HG02884 (cell line): ENCODE measurements around the gene STK4.

Experiments used
- ATAC-seq: cut with Tn5 transposase; IDR thresholded peaks from one replicate; pipeline ENCODE4 v1.9.1; 2021; ENCODE audit warnings: mild to moderate bottlenecking, moderate library complexity; ENCODE audit not compliant: unreplicated experiment

Gene STK4

DNA sequence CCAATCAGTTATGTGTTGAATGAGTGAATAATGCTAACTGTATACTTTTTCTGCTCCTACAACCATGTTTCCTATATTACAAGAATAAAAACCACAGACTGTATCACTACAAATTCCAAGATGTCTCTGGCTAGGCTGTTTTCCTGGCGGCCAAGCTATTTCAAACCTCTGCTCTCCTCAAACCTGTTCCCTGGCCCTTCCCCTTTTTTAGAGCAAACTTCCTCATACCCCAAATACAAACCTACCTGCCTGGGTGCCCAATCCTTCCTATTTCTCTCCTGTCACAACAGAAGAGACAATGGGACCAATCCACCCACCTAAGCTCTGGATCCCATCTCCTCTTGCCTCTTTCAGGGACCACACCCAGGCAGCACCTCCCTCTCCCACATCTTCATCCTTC, 13.6 kb upstream of the STK4 start:
- no peak for ATAC-seq

DNA sequence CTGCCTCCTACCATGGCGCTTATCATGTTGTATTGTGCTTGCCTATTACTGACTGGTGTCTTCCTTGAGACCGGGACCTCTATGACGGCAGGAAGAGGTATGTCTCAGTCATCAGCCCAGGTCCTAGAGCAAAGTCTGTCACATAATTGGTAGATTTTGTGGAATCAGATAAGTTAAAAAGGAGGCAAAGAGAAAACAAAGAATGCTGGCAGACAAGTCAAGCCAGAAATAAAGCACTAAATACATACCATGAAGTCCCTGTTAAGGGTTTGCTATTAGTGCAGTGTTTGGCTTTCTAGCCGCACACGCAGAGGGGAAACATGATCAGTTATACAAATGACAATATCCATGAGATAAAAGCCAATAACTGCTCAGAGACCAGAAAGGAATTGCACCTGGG, 12.1 kb upstream of the STK4 start:
- no peak for ATAC-seq

DNA sequence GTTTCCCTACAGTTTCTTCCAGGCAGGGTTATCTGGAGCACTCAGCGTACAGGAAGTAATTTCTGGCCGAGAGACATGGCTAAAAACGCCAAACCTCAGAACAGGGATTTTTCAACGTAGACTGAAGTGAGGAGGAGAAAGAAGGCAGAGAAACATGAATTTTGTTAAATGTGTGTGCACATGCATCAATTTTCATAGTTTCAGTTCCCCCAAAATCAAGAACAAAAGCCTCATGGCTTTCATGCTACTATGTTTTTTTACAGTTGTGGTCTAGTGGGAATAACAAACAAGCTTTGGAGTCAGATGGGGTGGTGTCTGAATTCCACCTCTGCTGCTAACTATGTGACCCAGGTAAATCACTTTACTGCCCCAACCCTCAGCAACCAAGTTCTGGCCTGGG, 11.0 kb upstream of the STK4 start:
- no peak for ATAC-seq

DNA sequence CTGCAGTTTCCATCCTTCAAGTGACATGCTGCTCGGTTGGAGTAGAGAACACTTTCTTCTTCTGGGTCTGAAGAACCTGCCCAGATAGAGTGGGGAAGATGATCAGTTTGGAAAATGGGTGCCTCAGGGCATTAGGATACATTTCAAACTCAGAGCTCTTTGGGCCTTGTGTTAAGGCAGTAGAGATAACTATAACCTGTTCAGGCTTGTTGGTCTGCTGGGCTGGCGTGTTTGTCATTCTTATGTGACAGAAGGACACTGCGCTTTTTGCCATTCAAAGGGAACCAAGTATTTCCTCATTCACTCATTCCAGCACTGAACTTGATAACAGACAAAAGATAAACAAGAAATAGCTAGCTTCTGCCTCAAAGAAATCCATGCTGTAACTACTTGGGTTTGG, 9.9 kb upstream of the STK4 start:
- no peak for ATAC-seq

DNA sequence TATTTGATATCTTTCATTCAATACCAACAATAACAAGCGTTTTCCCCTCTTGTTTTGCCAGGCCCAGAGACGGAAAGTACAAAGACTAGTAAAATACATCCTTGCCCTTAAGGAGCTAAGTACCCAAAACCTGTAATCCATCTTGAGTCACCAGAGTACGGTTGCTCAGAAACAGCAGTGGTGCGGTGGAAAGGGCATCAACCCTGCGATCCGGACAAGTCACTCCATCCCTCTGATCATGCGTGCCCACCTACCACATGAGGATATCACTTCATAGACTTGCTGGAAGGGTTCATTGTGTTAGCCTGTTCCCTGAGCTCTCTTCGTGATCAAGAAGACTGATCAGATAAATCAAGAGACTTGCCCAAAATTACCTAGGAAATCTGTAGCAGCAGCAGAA, 8.0 kb upstream of the STK4 start:
- no peak for ATAC-seq

DNA sequence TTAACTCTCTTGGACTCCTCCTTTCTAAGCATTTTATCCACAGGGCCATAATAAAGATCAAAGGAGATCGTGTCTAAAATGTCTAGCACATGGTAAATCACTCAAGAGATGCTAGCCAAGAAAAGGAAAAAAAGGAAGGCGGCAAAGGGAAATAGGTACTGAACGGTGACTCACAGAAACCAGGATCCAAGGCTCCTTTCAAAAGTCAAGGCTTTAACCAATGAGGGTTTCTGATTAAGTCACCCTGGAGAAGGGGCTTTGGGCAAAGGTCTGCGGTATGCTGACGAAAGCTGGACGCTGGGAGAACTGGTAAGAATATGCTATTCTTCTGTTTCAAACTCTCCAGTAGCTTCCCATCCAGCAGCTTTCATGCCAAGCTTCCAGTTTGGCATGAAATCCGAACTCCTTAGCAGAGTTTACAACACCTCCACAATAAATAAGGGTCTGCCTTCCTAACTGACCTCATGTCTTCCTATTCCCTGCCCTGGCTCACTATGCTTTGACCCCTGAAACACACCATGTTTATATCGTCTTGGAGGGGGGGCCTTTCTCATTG, 7.2 kb upstream of the STK4 start:
- ATAC-seq = no peak

DNA sequence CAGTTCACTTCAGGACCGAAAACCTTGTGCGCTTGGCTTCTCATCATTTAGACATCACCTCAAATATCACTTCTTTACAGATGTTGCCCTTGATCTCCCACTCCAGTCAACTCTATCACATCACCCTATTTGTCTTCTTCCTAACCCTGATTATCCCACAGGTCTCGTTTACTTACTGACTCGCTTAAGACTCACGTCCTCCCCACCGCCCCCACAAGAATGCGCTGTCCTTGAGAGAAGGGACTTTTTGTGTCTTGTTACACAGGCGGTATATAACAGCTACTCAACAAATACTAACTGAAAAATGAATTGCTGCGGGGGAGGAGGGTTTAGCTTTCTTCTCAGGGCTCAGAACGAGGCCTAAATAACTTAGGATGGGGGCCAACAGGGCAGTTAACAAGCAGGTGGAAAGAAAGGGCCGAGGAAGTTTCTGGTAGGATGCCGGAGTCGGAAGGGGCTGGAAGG, 6.6 kb upstream of the STK4 start:
- no peak for ATAC-seq

DNA sequence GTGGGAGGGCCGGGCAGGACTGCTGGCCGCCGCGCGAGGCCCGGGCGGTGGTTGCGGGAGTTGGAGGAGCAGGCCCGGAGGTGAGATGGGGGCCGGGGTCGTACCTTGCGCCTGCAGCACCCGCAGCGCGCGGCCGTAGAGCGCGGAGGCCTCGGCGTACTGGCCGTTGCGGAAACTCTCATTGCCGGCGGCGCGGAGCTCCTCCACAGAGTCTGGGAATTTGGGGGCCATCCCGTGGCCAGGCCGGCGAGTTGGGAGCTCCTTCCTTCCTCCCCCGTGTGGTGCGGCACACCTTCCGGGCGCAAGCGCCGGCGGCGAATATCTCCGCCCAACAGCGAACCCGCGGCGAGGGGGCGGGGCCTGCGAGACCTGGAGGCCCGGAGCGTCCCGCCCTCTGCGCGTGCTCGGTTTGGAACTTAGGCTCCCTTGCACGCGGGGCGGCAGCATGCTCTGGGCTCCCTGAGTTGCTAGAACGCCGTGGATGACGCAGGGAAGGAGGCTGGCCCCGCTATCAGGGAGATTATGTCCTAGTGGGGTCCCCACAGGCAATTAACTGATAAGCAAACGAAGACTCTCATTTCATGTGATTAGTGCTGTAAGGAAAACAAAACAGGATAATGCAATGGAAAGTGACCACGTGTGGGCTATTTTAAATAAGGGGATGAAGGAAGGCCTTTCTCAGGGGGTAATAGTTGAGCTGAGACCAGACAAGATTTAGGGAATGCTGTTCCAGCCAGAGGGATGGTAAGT, 6.0 kb upstream of the STK4 start, which contains the start of gene TOMM34:
Gene TOMM34, minus strand, starts transcription at position 295 of the 750 bp plus-strand sequence. Its CDS starts 64 bp downstream, at position 231.
- peak; percentile 80 for ATAC-seq

DNA sequence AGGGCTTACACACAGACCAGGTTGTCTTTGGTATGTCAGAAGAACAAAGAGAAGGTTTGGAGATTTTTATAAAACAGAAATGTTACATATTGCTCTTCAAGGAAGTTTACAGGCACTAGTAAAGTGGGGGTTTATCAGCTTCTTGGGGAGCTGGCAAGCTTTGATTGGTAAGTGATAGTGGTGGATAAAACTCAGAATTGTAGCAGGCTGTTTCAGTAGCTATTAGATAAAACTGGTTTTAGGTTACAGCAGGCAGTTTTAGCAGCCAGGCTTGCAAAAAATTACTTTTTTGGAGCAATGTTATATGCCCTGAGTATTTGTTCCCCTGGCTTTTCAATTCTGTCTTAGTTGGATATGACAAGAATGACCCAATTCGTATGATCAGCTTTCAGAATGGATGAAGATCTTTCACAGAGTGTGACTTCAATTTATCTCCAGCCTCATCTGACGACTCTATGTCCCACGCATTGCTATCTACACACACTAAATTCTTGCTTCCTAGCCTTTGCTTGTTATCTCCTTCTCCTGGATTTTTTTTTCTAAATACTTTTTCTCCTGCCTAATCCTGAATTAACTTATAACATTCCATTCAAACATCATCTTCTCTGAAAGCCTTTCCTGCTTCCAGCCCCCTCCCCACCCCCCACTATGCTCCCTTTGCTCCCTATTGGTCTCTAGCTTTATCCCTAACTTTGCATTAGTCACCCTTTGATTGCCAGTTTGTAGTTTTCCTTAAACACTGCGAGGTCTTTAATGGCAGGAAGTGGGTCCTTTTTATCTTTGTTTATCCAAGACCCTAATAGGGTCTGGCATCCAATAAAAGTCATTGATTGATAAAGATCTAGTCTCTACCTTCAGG, 5.1 kb upstream of the STK4 start:
- ATAC-seq = no peak

DNA sequence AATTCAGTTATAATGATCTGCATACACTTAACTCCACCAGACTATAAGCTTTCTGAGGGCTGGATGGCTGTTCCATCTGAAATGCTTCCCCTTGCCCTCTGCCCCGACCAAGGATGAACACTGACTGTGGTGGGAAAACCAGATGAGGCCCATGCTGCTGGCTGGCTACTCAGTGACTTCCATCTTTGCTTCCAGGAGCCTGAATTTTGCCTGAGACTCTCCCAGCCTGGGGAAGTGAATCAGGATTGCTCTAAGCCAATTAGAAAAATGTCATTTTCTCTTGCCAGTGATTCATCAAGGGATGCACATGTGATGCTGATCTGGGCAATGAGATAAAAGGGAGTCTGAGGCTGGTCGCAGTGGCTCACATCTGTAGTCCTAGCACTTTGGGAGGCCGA, 4.4 kb upstream of the STK4 start:
- no peak for ATAC-seq

DNA sequence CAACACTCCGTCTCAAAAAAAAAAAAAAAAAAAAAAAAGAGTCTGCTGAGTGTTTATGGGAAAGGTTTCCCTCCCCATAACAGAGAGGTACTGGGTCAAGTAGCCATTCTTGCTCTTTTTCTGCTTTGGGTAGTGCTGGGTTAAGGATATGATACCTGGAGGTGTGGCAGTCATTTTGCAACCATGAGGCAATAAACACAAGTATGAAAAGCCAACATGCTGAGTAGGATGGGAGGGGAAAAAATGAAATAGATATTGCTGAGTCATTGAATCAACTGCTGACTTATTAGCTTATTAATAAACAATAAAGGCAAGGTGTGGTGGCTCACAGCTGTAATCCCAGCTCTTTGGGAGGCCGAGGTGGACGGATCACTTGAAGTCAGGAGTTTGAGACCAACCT, 3.8 kb upstream of the STK4 start:
- ATAC-seq = no peak

DNA sequence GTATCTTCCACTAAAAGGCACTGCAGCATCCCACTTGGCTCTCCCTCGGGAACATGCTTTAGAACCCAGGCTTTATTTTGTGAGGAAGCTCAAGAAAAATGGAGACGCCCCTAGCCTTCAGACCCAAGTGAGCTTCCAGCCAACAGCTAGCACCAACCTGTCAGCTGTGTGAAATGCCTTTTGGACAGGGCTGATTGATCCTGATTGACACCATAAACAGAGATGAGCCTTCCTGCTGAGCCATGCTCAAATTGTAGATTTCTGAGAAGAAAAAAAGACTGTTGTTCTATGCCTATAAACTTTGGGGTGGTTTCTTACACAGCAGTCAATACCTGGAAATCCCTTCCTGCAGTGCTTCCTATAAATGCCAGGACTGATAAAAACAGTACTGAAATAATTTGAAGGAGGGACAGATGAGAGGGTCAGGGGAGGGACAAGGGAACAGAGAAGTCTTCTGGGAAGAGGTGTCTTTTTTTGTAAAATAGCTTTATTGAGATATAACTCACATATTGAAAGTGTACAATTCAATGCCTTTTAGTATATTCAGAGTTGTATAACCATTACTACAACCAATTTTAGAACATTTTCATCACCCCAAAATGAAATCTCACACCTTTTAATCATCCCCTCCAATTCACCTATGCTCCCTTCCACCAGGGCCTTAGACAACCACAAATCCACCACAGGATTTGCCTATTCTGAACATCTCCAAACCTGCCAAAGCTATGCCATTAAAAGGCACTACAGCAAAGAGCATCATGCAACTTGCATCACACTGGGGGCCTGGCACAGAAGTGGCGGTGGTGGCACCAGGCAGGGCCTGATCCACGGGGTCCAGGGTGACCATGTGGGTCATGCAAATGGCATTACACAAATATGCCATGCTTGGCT, 2.7 kb upstream of the STK4 start:
- no peak for ATAC-seq

DNA sequence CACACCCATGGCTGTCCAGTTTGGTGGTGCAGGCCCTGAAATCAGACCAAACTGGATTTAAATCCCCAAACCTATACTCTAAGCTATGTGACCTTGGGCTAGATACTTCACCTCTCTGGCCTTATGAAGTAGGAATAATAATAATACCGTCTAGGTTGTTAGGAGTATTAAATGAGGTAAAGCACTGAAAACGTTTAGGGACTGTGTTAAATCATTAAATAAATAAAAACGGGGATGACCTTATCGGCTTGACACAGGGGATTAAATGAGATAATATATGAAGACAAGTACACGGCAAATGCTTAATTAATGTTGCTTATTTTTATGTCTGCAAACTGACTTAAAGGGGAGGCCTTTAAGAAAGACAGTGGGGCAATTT, 672 bp upstream of the STK4 start:
- no peak for ATAC-seq

DNA sequence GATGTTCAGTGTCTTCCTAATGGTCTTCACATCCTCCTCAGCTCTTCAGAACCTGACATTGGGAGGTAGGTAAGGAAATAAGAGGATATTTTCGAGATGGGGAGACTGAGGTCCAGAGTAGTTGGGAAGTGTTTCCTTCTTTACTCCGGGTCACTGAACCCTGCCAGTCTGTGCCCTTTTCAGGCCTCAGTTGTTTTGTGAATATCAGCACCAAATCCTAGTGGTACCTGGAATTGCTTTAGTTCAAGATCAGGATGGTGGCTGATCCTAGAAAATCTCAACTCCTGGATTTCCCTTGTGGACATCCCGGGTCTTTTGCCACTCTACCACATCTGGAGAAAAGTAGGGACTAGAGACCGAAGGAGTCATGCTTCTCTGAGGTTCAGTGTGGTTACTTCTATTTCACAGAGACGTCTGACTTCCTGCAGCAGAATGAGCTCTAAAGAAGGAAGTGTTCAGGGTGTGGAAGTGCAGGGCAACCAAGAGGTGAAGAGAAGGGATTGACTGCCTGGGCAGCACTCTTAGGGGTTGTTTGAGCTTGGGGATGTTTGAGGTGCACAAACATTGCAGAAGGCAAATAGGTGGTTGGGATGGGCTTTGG, 995 bp downstream of the STK4 start:
- ATAC-seq = no peak

DNA sequence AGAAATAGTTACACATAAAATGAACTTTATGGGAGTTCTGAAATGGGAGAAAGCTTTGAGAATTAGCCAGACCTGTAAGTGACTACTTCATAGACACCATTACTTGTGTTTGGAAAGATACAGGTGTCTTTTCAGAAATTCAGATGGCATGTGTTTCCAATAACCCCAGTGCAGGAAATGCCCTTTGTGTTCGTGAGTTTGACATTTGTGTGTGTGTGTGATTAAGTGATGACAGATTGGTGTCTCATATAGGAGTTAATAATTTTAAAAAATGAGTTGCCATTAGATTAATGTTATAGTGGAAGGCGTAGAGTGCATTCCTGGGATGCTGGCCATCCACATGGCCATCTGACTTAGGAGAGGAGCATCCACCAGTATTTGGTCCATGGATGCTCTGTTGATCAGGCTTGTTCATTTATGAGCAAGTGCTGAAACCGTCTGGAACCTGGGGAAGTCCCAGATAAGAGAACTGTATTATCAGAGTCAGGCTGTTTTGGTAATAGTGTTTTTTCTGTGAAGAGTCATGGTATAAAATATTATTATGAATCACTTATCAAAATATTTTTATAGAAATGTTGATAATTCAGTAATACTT, 3.1 kb downstream of the STK4 start:
- ATAC-seq = no peak

DNA sequence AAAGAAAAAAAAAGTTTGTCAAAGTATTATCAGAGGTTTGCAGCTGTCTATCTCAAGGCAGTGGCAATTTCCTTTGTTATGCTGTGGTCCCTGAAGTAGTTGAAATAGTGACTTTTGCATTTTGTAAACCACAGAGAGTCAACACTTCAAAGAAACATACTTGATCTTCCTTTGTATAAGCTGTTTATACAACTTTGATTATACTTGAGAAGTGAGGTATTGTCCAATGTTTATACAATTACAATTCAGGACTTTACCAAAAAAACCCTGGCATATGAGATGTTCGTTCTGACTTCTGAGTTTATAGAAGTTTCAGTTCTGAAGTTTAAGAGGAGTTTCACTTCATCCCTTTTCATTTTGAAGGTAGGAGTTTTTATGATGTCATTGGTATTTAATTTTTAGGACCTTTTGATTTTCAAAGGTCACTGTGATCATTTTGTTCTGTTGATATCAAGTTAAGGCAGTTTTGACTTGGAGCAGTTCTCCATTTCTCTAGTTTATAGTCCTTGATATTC, 4.0 kb downstream of the STK4 start:
- ATAC-seq = no peak

DNA sequence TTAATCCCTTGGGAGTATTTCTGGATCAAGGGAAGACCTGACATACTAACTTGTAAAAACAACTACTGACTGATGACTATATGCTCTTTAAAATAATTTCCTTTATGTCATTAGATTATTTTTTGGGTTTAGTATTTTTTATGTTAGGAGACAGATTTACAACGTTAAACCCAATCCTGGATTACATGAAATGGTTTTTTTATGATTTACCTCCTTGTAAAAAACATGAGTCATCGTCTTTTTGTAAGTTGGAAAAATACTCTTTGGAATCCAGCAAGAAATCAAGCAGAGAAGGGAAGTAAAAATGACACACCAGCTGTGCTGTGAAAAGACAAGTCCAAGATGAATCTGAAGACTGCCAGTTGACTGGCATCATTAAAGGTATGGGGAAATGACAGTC, 6.7 kb downstream of the STK4 start:
- ATAC-seq = no peak

DNA sequence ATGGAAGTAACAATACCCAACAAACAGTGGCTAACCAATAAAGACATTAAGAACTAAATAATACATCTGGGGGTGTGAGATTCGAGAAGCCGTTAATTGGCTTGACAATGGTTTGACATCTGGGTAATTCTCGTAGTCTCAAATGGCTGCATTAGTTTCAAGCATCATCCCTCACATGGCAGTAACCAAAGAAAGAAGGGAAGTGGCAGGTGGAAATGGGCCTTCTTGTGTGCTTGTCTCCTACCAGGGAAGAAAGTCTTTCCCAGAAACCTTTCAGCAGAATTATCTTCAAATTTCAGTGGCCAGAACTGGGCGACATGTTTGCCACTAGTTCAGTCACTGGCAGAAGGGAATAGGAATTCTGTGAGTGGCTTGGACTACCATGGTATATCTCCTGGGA, 10.4 kb downstream of the STK4 start:
- no peak for ATAC-seq

DNA sequence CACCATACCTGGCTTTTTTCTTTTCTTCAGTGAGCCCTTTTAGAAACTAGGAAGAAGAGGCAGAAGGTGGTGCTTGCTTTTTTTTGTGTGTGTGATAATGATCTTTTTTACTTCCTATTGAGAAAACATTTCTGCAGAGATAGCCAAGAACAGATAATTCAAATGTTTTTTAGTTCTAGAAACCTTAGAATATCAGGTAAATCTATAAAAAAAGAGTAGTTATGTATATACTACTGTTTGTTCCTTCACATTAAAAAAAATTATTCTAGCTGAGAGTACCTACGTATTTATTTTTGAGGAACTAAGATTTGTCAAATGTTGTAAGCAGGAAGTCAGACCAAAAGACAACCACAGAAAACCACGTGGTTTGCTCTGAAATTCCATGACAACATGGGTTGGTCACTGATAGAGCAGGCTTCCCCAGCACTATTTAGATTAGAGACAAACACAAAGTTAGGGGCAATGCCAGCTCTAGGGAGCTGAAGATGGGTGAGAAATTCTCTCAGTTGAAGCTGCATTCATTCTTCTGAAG, 12.8 kb downstream of the STK4 start:
- peak; percentile 83 for ATAC-seq
